Transverse colon (tissue), 4 donors: ENCODE results near the gene PSMA8. TPM values are rescaled to one million over a fixed set of nuclear protein-coding genes. Genes with fewer than 3 reads are reported as not detected.
"Not testable (repeated sequence)": the region's sequence is repeated elsewhere in the genome, so short reads cannot be mapped to it uniquely, and the experiment has no call there.

Experiments used
- DNase-seq: peaks from one replicate; pipeline ENCODE4 v3.0.0-alpha.2; 2019
- H3K27ac ChIP-seq, 4 donors: fragments of 200-600 bp; sonication (generic); 2 replicates each; pipeline ENCODE4 v1.5.1; 2016 to 2018; ENCODE audit warnings: inconsistent platforms in 4 of 4
- H3K27me3 ChIP-seq: fragments of 200-600 bp; sonication (generic); 2 replicates; pipeline ENCODE4 v1.5.1; 2017; ENCODE audit warnings: inconsistent platforms
- H3K36me3 ChIP-seq, 4 donors: fragments of 200-600 bp; sonication (generic); 2 replicates each; pipeline ENCODE4 v1.5.1; 2017 to 2019; ENCODE audit warnings: inconsistent platforms in 4 of 4
- H3K4me1 ChIP-seq, 4 donors: fragments of 200-600 bp; sonication (generic); 2 replicates each; pipeline ENCODE4 v1.5.1; 2017 to 2020; ENCODE audit warnings: inconsistent platforms in 4 of 4
- H3K4me3 ChIP-seq, 4 donors: fragments of 200-600 bp; sonication (generic); 1 replicate in 1 of 4; 2 replicates in 3 of 4; pipeline versions ENCODE4 v1.5.1 to v1.6.1; 2017 to 2019; ENCODE audit warnings: inconsistent platforms in 4 of 4
- H3K9me3 ChIP-seq, 2 donors: fragments of 200-600 bp; sonication (generic); 2 replicates each; pipeline ENCODE4 v1.5.1; 2017 to 2019; ENCODE audit warnings: inconsistent platforms in 2 of 2
- WGBS, 2 donors: methylation state at CpG; one replicate each; pipeline ENCODE4 v1.1.5; 2018; ENCODE audit warnings: low coverage in 1 of 2; 5-methylcytosine and 5-hydroxymethylcytosine counted together
- in situ Hi-C, 4 donors: fragments of 200-750 bp; cut with MboI; loops; one replicate each; pipeline versions ENCODE4 v1.15.0 to v1.15.1; 2017; ENCODE audit warnings: low sequenced_read_pairs in 3 of 4, low pct_ligation_motif_present in 1 of 4, low pct_unique_long_range_greater_than_20kb in 1 of 4
- intact Hi-C: fragments of 100-400 bp; cut with DNase I; formaldehyde crosslinking; loops from one replicate; pipeline ENCODE4 v1.15.1; 2023; ENCODE audit warnings: low total_unique reads
- total RNA-seq, 4 donors: library from RNA; depleted of rRNA; stranded (reverse); fragments of >200 nt; gene quantifications; one replicate each; pipeline ENCODE4 v1.1.0, GENCODE V29; 2016

PSMA8 gene
- total RNA-seq, 4 donors from 2014 or later, result not detected

DNA sequence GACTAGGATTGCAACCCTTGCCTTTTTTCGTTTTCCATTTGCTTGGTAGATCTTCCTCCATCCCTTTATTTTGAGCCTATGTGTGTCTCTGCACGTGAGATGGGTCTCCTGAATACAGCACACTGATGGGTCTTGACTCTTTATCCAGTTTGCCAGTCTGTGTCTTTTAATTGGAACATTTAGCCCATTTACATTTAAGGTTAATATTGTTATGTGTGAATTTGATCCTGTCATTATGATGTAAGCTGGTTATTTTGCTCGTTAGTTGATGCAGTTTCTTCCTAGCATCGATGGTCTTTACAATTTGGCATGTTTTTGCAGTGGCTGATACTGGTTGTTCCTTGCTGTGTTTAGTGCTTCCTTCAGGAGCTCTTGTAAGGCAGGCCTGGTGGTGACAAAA lies 108.7 kb downstream of the PSMA8 start:
- intact Hi-C loops, H3K4me1 ChIP-seq: not testable (repeated sequence)

More for the DNA sequence above, 108.7 kb downstream of the PSMA8 start:
- in situ Hi-C loops, result loop anchor here in 1 of 4 donors (25.0 kb wide), 1 partner anchor 230 kb away; no protein-coding TSS in a partner anchor
- H3K27ac ChIP-seq, DNase-seq, H3K4me3 ChIP-seq, H3K27me3 ChIP-seq, H3K36me3 ChIP-seq, H3K9me3 ChIP-seq: not testable (repeated sequence)
- WGBS, 2 donors, result 60 to 92% methylated on average over 1 to 4 of the region's 4 CpGs

Other genes with a start within 250 kb of the PSMA8 start
- gene SS18, start 43.3 kb upstream of the PSMA8 start, total RNA-seq, result 100 to 1,000 TPM in 2 of 4 donors, 10 to 100 TPM in 2; 46.8 to 209 (median 138) TPM
- gene TAF4B, start 92.6 kb downstream of the PSMA8 start, total RNA-seq, result 10 to 100 TPM in 1 of 4 donors, 1 to 10 TPM in 3; 3.7 to 11.9 (median 7.1) TPM